Endothelial cell (in vitro differentiated cells): ENCODE results near the gene LGALS12. TPM values are rescaled to one million over a fixed set of nuclear protein-coding genes. Genes with fewer than 3 reads are reported as not detected.

ENCODE experiments used
- DNase-seq: peaks from one replicate; pipeline ENCODE4 v3.0.0; 2021; ENCODE audit warnings: low spot score
- H3K27ac Mint-ChIP-seq: one replicate; pipeline ENCODE4 v1.8.0; 2021; ENCODE audit warnings: mixed read lengths, inconsistent platforms; ENCODE audit not compliant: unreplicated experiment
- H3K27me3 Mint-ChIP-seq: one replicate; pipeline ENCODE4 v1.8.0; 2021; ENCODE audit warnings: mild to moderate bottlenecking, moderate library complexity, mixed read lengths, inconsistent platforms; ENCODE audit not compliant: unreplicated experiment
- H3K36me3 Mint-ChIP-seq: one replicate; pipeline ENCODE4 v1.8.0; 2021; ENCODE audit warnings: mild to moderate bottlenecking, low read depth, mixed read lengths, inconsistent platforms; ENCODE audit not compliant: unreplicated experiment
- H3K4me1 Mint-ChIP-seq: one replicate; pipeline ENCODE4 v1.8.0; 2021; ENCODE audit warnings: mild to moderate bottlenecking, mixed read lengths, inconsistent platforms; ENCODE audit not compliant: unreplicated experiment
- H3K4me3 Mint-ChIP-seq: one replicate; pipeline ENCODE4 v1.8.0; 2021; ENCODE audit warnings: mild to moderate bottlenecking, mixed read lengths, inconsistent platforms; ENCODE audit not compliant: unreplicated experiment
- H3K9me3 Mint-ChIP-seq: one replicate; pipeline ENCODE4 v1.8.0; 2021; ENCODE audit warnings: mixed read lengths, inconsistent platforms; ENCODE audit not compliant: unreplicated experiment
- CTCF ChIP-seq: fragments of 200-600 bp; sonication (generic); IDR thresholded peaks from one replicate; pipeline ENCODE4 v1.5.0; 2021; ENCODE audit warnings: antibody characterized with exemption; ENCODE audit not compliant: unreplicated experiment
- total RNA-seq: library from RNA; stranded (reverse); fragmentation: NEBNext Ultra II Directional; extraction: Animal tissue kit (Norgen Biotek cat#: 25700); gene quantifications from one replicate; pipeline ENCODE4 v1.2.1, GENCODE V29; 2021; ENCODE audit not compliant: unreplicated experiment

Gene LGALS12
- total RNA-seq, 1 donor from 2014 or later, result 0.67 TPM

DNA sequence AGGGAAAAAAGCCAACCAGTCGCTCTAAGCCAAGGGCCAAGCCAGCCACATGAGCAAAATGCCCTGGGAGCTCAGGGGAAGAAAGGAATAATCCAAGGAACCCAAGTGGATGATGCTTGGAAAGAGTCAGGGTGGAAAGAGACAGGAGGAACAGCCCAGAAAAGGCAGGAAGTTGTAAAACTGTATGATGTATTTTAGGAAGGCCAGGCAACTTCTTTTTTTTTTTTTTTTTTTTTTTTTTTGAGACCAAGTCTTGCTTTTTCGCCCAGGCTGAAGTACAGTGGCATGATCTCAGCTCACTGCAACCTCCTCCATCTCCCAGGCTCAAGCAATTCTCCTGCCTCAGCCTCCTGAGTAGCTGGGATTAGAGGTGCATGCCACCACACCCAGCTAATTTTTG is 1.6 kb downstream of the LGALS12 start:
- H3K9me3 Mint-ChIP-seq, result no peaks in the 10 kb centered on the region
- H3K27ac Mint-ChIP-seq, result no peak overlapping the region
- no peak overlapping the region for H3K4me3 Mint-ChIP-seq
- peaks cover 31% of the 10 kb centered on the region for H3K4me1 Mint-ChIP-seq
- peaks cover 7% of the 10 kb centered on the region for H3K27me3 Mint-ChIP-seq
- peaks cover 4% of the 10 kb centered on the region for H3K36me3 Mint-ChIP-seq
- no peak for DNase-seq
- no peak for TF ChIP-seq CTCF

GRCh38 chr11:63508009-63508408 is 2.1 kb downstream of the LGALS12 start:
- Mint-ChIP-seq H3K4me1 (peaks cover 30% of the 10 kb centered on the region), H3K27ac (no peak overlapping the region), H3K27me3 (peaks cover 7% of the 10 kb centered on the region), H3K36me3 (peaks cover 4% of the 10 kb centered on the region), H3K9me3 (no peaks in the 10 kb centered on the region), H3K4me3 (no peak overlapping the region)
- peak; percentile 42 for DNase-seq
- TF ChIP-seq CTCF, result no peak

- no peaks in the 10 kb centered on the region for H3K9me3 Mint-ChIP-seq
- DNase-seq, result no peak
- peaks cover 24% of the 10 kb centered on the region for H3K4me1 Mint-ChIP-seq
- H3K4me3 Mint-ChIP-seq, result no peak overlapping the region
- peaks cover 5% of the 10 kb centered on the region for H3K27me3 Mint-ChIP-seq
- H3K36me3 Mint-ChIP-seq, result peaks cover 4% of the 10 kb centered on the region
- H3K27ac Mint-ChIP-seq, result no peak overlapping the region
- TF ChIP-seq CTCF, result no peak
Observed at GRCh38 chr11:63508745-63509144, 2.9 kb downstream of the LGALS12 start.

DNA sequence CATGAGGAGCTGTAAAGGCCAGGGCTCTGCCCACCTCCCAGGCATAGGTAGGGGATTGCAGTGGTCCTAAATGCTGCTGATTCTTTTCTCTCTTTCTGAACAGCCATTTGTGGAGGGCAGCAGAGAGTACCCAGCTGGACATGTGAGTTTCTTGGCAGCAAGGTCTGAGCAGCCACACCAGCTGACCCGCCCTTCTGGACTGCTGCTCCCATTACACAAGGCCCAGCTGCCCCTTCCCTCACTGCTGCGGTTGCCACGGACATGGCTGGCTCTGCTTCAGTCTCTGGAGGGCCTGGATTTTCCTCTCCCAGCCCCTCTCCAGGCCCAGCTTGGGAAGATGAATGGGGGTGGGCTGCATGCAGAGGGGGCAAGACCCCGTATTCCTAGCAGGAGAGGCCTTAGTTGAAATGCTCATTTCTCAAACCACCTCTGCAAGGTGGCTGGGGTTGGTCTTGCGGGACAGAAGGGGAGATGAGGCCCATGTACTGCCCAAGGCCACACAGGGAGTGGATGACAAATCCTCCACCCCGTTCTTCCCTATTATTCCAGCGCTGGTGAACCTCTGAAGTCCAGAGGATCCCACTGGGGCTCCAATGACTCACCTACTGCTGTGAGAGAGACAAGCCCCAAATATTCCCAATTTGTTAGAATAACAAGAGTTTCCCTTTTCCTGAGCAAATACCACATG is 4.6 kb downstream of the LGALS12 start:
- Mint-ChIP-seq H3K4me1 (peaks cover 19% of the 10 kb centered on the region), H3K27ac (peak overlapping the region; percentile 42), H3K36me3 (no peaks in the 10 kb centered on the region), H3K9me3 (no peaks in the 10 kb centered on the region), H3K4me3 (no peak overlapping the region), H3K27me3 (peaks cover 5% of the 10 kb centered on the region)
- no peak for DNase-seq
- no peak for TF ChIP-seq CTCF

DNA sequence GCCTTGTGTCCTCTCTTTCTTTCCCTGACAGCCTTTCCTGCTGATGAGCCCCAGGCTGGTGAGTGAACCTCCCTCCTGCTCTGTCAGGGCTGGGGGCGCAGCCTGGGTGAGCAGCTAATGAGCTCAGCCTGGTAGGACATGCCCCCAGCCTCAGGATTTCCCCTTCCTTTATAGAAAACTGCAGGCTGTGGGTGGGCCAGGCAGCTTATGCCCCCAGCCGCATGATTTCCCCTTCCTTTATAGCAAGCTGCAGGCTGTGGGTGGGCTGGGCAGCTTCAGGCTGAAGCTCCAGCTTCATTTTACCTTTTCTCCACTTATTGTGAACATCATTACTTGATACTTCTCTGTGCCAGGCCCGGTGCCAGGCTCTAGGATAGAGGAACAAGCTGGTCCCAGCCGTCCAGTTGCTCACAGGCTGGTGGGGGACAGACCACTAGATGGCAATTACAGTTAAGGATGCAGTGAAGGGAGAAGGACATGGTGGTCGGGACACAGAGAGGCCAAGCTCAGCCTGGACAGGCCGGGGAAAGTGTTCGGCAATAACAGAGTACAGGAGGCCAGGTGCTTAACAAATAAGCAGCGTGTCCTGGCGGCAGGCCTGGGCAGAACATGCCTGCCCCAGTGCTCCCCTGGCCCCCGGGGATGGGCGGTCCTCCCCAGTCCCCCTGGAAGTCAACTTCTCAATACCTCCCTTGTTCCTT is 5.3 kb downstream of the LGALS12 start:
- peak overlapping the region; percentile 42 for H3K27ac Mint-ChIP-seq
- peaks cover 19% of the 10 kb centered on the region for H3K4me1 Mint-ChIP-seq
- H3K9me3 Mint-ChIP-seq, result no peaks in the 10 kb centered on the region
- H3K27me3 Mint-ChIP-seq, result peaks cover 5% of the 10 kb centered on the region
- TF ChIP-seq CTCF, result no peak
- DNase-seq, result peak; percentile 39
- peak overlapping the region; percentile 42 for H3K4me3 Mint-ChIP-seq
- H3K36me3 Mint-ChIP-seq, result no peaks in the 10 kb centered on the region
